IMR-90 (cell line): ENCODE data around the gene SLCO2B1. TPM values are rescaled to one million over a fixed set of nuclear protein-coding genes. Genes with fewer than 3 reads are reported as not detected.
A peak's percentile ranks its signal among the peaks of the same experiment; 100 is the strongest.

Experiments used
- ATAC-seq: fragments of 200-7000 bp; cut with Tn5 transposase; 2 replicates; pipeline ENCODE4 v1.9.1; 2020; ENCODE audit warnings: low read depth, mild to moderate bottlenecking, moderate library complexity
- BruUV-seq: library from RNA; stranded (reverse); fragments of 400-500 nt; replicated peaks from 2 replicates; lab custom pipeline; 2021; lab: Mats Ljungman, UMichigan
- CTCF ChIA-PET: fragments of 300-600 bp; formaldehyde crosslinking; extraction: SDS; loops from one replicate; lab custom pipeline; 2021; ENCODE audit warnings: antibody characterized with exemption; lab: Yijun Ruan, JAX
- POLR2A ChIA-PET: fragments of 300-600 bp; sonication (Branson Sonifier 250); formaldehyde crosslinking; loops from one replicate; lab custom pipeline; 2022; ENCODE audit warnings: antibody characterized with exemption; ENCODE audit not compliant: unreplicated experiment; lab: Charles Lee
- DNase-seq: peaks from one replicate; pipeline ENCODE4 v3.0.0; 2013
- H2AFZ ChIP-seq: replicated peaks from 2 replicates; pipeline ENCODE3; 2013; ENCODE audit warnings: low read length, mild to moderate bottlenecking; ENCODE audit not compliant: poor library complexity
- H2AK5ac ChIP-seq: 2 replicates; pipeline ENCODE4 v1.6.1; 2013; ENCODE audit warnings: low read depth, low read length, inconsistent platforms
- H2AK9ac ChIP-seq: replicated peaks from 2 replicates; pipeline ENCODE3; 2013; ENCODE audit warnings: mild to moderate bottlenecking, low read depth, low read length, moderate library complexity; ENCODE audit not compliant: poor library complexity
- H2BK120ac ChIP-seq: 2 replicates; pipeline ENCODE4 v1.6.1; 2013; ENCODE audit warnings: low read depth, low read length, inconsistent platforms
- H2BK15ac ChIP-seq: 3 replicates; pipeline ENCODE4 v1.6.1; 2013; ENCODE audit warnings: low read depth, low read length, inconsistent platforms
- H2BK20ac ChIP-seq: 2 replicates; pipeline ENCODE4 v1.6.1; 2013; ENCODE audit warnings: low read depth, mild to moderate bottlenecking, inconsistent platforms, low read length, moderate library complexity
- H2BK5ac ChIP-seq: 2 replicates; pipeline ENCODE4 v1.6.1; 2013; ENCODE audit warnings: mild to moderate bottlenecking, low read depth, low read length, inconsistent platforms; ENCODE audit not compliant: poor library complexity, severe bottlenecking
- H3K14ac ChIP-seq: replicated peaks from 2 replicates; pipeline ENCODE4 v1.6.1; 2013; ENCODE audit warnings: low read depth, low read length, inconsistent platforms
- H3K18ac ChIP-seq: 2 replicates; pipeline ENCODE4 v1.6.1; 2013; ENCODE audit warnings: low read depth, low read length, control low read depth
- H3K23ac ChIP-seq: 2 replicates; pipeline ENCODE4 v1.6.1; 2013; ENCODE audit warnings: low read depth, low read length, inconsistent platforms
- H3K27ac ChIP-seq: 2 replicates; pipeline ENCODE4 v1.5.1; 2013; ENCODE audit warnings: mild to moderate bottlenecking, control low read depth, low read length; ENCODE audit not compliant: insufficient read depth
- H3K27me3 ChIP-seq: 2 replicates; pipeline ENCODE4 v1.6.1; 2013; ENCODE audit warnings: low read length; ENCODE audit not compliant: control insufficient read depth, insufficient read depth
- H3K36me3 ChIP-seq: 2 replicates; pipeline ENCODE4 v1.6.1; 2013; ENCODE audit warnings: low read length, mixed read lengths; ENCODE audit not compliant: control insufficient read depth, insufficient read depth
- H3K4ac ChIP-seq: 2 replicates; pipeline ENCODE4 v1.6.1; 2013; ENCODE audit warnings: low read depth, low read length, inconsistent platforms
- H3K4me1 ChIP-seq: 2 replicates; pipeline ENCODE4 v1.6.1; 2013; ENCODE audit warnings: low read length, mixed read lengths; ENCODE audit not compliant: control insufficient read depth, insufficient read depth
- H3K4me2 ChIP-seq: 2 replicates; pipeline ENCODE4 v1.6.1; 2013; ENCODE audit warnings: low read depth, mild to moderate bottlenecking, control low read depth, low read length, moderate library complexity
- H3K4me3 ChIP-seq: 2 replicates; pipeline ENCODE4 v1.5.1; 2013; ENCODE audit warnings: low read depth, mild to moderate bottlenecking, control low read depth, low read length, moderate library complexity; ENCODE audit not compliant: insufficient read depth
- H3K56ac ChIP-seq: 2 replicates; pipeline ENCODE4 v1.6.1; 2013; ENCODE audit warnings: low read length, inconsistent platforms; ENCODE audit not compliant: insufficient read depth; ENCODE audit errors: extremely low read depth
- H3K79me1 ChIP-seq, 2 experiments: 2 replicates each; pipeline ENCODE4 v1.6.1; 2013; ENCODE audit warnings: low read length in 2 of 2, inconsistent platforms in 1 of 2, low read depth in 1 of 2
- H3K9ac ChIP-seq: 2 replicates; pipeline ENCODE4 v1.6.1; 2013; ENCODE audit warnings: low read depth, low read length, control low read depth
- H3K9me1 ChIP-seq: 2 replicates; pipeline ENCODE4 v1.6.1; 2013; ENCODE audit warnings: low read length, inconsistent platforms; ENCODE audit not compliant: insufficient read depth
- H3K9me3 ChIP-seq: 2 replicates; pipeline ENCODE4 v1.6.1; 2013; ENCODE audit warnings: low read length; ENCODE audit not compliant: control insufficient read depth, insufficient read depth
- H4K20me1 ChIP-seq: 2 replicates; pipeline ENCODE4 v1.6.1; 2013; ENCODE audit warnings: low read length, inconsistent platforms; ENCODE audit not compliant: insufficient read depth
- H4K5ac ChIP-seq: 2 replicates; pipeline ENCODE4 v1.6.1; 2013; ENCODE audit warnings: mild to moderate bottlenecking, low read depth, low read length, control low read depth
- H4K8ac ChIP-seq, 2 experiments: 2 replicates each; pipeline ENCODE4 v1.6.1; 2013; ENCODE audit warnings: low read depth in 2 of 2, low read length in 2 of 2, control low read depth in 1 of 2, inconsistent platforms in 1 of 2
- H4K91ac ChIP-seq: 2 replicates; pipeline ENCODE4 v1.6.1; 2013; ENCODE audit warnings: low read depth, low read length, inconsistent platforms; ENCODE audit not compliant: insufficient read depth
- BHLHE40 ChIP-seq: fragments of 150-350 bp; IDR thresholded peaks from 2 replicates; pipeline ENCODE4 v1.6.1; 2016; ENCODE audit warnings: mild to moderate bottlenecking, low read depth, low read length
- CEBPB ChIP-seq: IDR thresholded peaks from 2 replicates; pipeline ENCODE4 v1.6.1; 2012; ENCODE audit warnings: low read depth, low read length, improper control_type of control experiment
- CHD1 ChIP-seq: IDR thresholded peaks from 2 replicates; pipeline ENCODE4 v1.6.1; 2012; ENCODE audit warnings: low read depth, low read length, improper control_type of control experiment
- CTCF ChIP-seq: conservative IDR thresholded peaks from 2 replicates; pipeline ENCODE4 v1.5.1; 2012; ENCODE audit warnings: mild to moderate bottlenecking, low read depth, low read length, improper control_type of control experiment
- MAFK ChIP-seq: IDR thresholded peaks from 2 replicates; pipeline ENCODE4 v1.6.1; 2012; ENCODE audit warnings: low read depth, low read length, improper control_type of control experiment
- MAZ ChIP-seq: IDR thresholded peaks from 2 replicates; pipeline ENCODE4 v1.6.1; 2012; ENCODE audit warnings: low read depth, mild to moderate bottlenecking, low read length, improper control_type of control experiment, moderate library complexity, borderline replicate concordance
- MXI1 ChIP-seq: IDR thresholded peaks from 2 replicates; pipeline ENCODE4 v1.6.1; 2012; ENCODE audit warnings: low read depth, mild to moderate bottlenecking, low read length, moderate library complexity, borderline replicate concordance
- NFE2L2 ChIP-seq: fragments of 150-350 bp; IDR thresholded peaks from 2 replicates; pipeline ENCODE4 v1.6.1; 2016; ENCODE audit warnings: low read depth, mild to moderate bottlenecking, low read length
- POLR2A ChIP-seq: IDR thresholded peaks from 2 replicates; pipeline ENCODE4 v1.6.1; 2012; ENCODE audit warnings: mild to moderate bottlenecking, low read depth, low read length
- RAD21 ChIP-seq: IDR thresholded peaks from 2 replicates; pipeline ENCODE4 v1.6.1; 2012; ENCODE audit warnings: low read length, improper control_type of control experiment
- RFX5 ChIP-seq: IDR thresholded peaks from 2 replicates; pipeline ENCODE4 v1.8.0; 2012; ENCODE audit warnings: low read depth, mild to moderate bottlenecking, low read length, moderate library complexity
- USF2 ChIP-seq: fragments of 150-350 bp; IDR thresholded peaks from 2 replicates; pipeline ENCODE4 v1.6.1; 2017; ENCODE audit warnings: mild to moderate bottlenecking, antibody characterized with exemption, low read length, low read depth
- WGBS, 2 experiments: methylation state at CpG; one replicate each; pipeline versions ENCODE4 v1.1.5 to v1.1.7; 2013; ENCODE audit warnings: missing lambda C conversion rate in 2 of 2; ENCODE audit not compliant: insufficient read length in 1 of 2; ENCODE audit errors: extremely low coverage in 2 of 2; 5-methylcytosine and 5-hydroxymethylcytosine counted together
- dilution Hi-C: fragments of 300-500 bp; cut with HindIII; formaldehyde crosslinking; loops from one replicate; pipeline ENCODE4 v1.14.3; 2018; ENCODE audit warnings: low sequenced_read_pairs; ENCODE audit not compliant: unreplicated experiment
- in situ Hi-C: fragments of 300-500 bp; cut with MboI; formaldehyde crosslinking; loops from 3 replicates; pipeline ENCODE4 v1.14.3; 2019; ENCODE audit warnings: low sequenced_read_pairs, inconsistent platforms, mixed read lengths
- intact Hi-C: fragments of 100-400 bp; cut with micrococcal nuclease; formaldehyde crosslinking; loops from 2 replicates; pipeline ENCODE4 v1.10.0; 2022
- polyA plus RNA-seq, 3 experiments: library from polyadenylated mRNA; depleted of rRNA; stranded (reverse); fragments of >200 nt; gene quantifications; 2 replicates each; pipeline ENCODE4 v1.2.3, GENCODE V29; 2012; ENCODE audit warnings: low replicate concordance in 1 of 3
- total RNA-seq: library from RNA; depleted of rRNA; stranded (reverse); fragments of >200 nt; gene quantifications from 2 replicates; pipeline ENCODE4 v1.2.3, GENCODE V29; 2012

SLCO2B1 gene
- total and polyA plus RNA-seq, 2 of the 4 experiments (the other 2 are of a cell fraction) = not detected

GRCh38 chr11:75241036-75241905 lies 90.4 kb downstream of the SLCO2B1 start (continued):
- no peak for TF ChIP-seq RFX5
- no peak for TF ChIP-seq BHLHE40
- no peak for TF ChIP-seq MAFK

- Histone ChIP-seq H3K9ac (no peak overlapping the region), H3K23ac (peak overlapping the region; percentile 24), H3K27me3 (peaks cover 91% of the 10 kb centered on the region), H3K36me3 (no peaks in the 10 kb centered on the region), H3K4ac (no peak overlapping the region), H2BK20ac (no peak overlapping the region), H4K5ac (no peak overlapping the region), H2AK5ac (no peak overlapping the region), H3K79me1 (no peaks in the 10 kb centered on the region), H4K20me1 (no peaks in the 10 kb centered on the region; the same call in 1 of the 2 replicates), H2AK9ac (no peak overlapping the region), H3K9me3 (no peaks in the 10 kb centered on the region), H3K14ac (no peak overlapping the region), H2BK15ac (no peak overlapping the region; the same call in 2 of the 3 replicates), H2BK5ac (no peak overlapping the region), H4K91ac (no peak overlapping the region), H3K56ac (no peak overlapping the region), H3K4me1 (no peaks in the 10 kb centered on the region), H2BK120ac (no peak overlapping the region), H3K9me1 (no peaks in the 10 kb centered on the region), H3K27ac (no peak overlapping the region), H3K18ac (no peak overlapping the region), H4K8ac (no peak overlapping the region), H3K4me3 (peak overlapping the region; percentile 51), H3K4me2 (peak overlapping the region; percentile 74), H2AFZ (peak overlapping the region; percentile 97)
- no peak for DNase-seq
- ATAC-seq = peak; percentile 28; the same call in 1 of the 2 replicates
- POLR2A ChIA-PET = no interaction called here
- CTCF ChIA-PET = interaction anchor here (0.7 to 2.4 kb wide), 14 partner anchors 8 to 310 kb away, joined by 3 to 10 read pairs (median 4); no protein-coding TSS in a partner anchor
- in situ Hi-C loops = no loop called here
- dilution Hi-C loops = no loop called here
- BruUV-seq = no TSS peak
- 3% methylated on average over 36 of the region's 72 CpGs; no CpG with 5 or more reads in 1 of the 2 experiments for WGBS, 2 experiments
- intact Hi-C loops = loop anchor here (2.0 kb wide), 2 partner anchors 97 to 219 kb away; no protein-coding TSS in a partner anchor
- no peak for TF ChIP-seq CEBPB
- no peak for TF ChIP-seq MAFK
- TF ChIP-seq CHD1 = no peak
- TF ChIP-seq POLR2A = no peak
- no peak for TF ChIP-seq USF2
- no peak for TF ChIP-seq CTCF
- no peak for TF ChIP-seq RAD21
- no peak for TF ChIP-seq NFE2L2
- no peak for TF ChIP-seq MXI1
- TF ChIP-seq RFX5 = no peak
- TF ChIP-seq MAZ = no peak
Measured at GRCh38 chr11:75241906-75242644, 91.2 kb downstream of the SLCO2B1 start.
